ENCODE data around the gene CYBC1.
A peak's percentile ranks its signal among the peaks of the same experiment; 100 is the strongest.
"Not testable (repeated sequence)": the region's sequence is repeated elsewhere in the genome, so short reads cannot be mapped to it uniquely, and the experiment has no call there.

The CYBC1 gene

DNA sequence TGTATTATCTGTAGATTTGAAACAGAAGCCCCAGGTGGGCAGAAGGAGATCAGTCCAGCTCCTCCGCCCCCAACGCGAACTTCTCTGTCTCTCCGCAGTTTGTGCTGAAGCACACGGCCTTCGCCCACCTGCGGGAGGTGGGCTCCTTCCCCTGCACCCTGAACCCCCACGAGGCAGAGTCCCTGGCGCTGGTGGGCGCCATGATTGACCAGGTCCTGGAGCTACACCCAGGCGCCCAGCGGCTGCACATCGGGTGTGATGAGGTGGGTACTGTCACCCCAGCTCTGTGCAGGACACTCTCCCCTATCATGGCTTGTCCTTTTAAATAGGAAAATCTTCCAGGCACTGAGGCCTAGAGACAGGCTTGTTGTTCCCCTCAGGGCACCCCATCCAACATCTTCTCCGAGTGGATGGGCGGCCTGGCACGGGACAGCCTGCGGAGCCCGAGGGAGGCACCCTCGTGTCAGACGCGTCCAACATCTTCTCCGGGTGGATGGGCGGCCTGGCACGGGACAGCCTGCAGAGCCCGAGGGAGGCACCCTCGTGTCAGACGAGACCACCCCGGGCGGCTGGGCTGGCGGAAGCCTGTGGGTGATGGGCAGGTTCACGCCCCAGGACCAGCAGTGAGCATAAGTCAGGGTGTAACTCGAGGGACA lies 16.9 kb downstream of the CYBC1 start:
- no peak for DNase-seq

DNA sequence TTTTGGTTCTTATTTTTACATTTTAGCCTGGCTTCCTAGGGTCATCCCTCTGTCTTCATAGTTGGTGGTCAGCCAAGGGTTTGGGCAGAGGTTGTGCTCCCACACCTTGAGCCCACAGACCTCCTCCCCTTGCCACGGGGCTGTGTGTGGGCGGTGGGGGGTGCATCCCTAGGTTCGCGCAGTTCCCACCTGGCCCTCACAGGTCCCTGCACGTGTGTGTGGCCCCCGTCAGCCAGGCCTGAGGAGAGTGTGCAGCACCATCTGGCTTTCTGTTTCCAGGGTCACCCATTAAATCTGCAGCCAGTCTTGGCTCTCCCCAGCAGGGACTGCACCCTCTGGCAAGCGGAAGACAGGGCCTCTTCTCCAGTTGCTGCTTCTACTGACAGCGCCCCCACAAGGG lies 18.5 kb downstream of the CYBC1 start:
- no peak for DNase-seq

DNA sequence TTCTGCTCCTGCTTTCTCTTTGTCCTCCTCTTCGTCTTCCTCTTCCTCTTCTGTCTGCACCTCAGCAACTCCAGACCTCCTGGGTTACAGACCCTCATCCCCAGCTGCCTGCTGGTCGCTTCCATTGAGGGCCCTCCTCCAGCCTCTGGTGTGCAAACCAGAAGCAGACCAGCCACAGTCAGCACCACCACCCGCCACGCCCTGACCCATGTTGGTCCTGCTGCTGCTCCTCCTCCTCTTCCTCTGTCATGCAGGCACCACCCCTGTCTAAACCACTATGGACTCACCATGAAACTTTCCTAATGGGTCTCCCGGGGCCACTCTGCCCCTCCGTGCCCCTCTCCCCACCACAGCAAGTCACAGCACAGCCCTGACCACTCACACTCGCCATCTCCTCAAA lies 20.7 kb downstream of the CYBC1 start:
- DNase-seq, result no peak

DNA sequence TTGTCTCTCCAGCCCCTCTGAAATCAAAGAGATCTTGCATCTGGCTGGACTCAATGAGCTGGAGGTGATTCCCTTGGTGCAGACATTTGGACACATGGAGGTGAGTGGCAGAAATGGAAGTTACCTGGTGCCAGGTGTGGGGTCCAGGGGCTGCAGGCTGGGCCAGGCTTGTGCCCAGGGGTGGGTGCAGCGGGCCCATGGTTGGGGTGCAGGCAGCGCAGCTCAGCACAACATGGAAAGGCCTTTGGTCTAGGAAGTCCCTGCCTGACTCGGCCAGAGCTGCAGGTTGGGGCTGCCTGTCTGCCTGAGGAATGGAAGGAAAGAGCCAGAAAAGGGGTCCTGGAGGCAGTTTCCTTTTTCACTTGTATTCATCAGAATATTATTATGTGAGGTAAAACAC lies 22.0 kb downstream of the CYBC1 start:
- DNase-seq, result no peak

DNA sequence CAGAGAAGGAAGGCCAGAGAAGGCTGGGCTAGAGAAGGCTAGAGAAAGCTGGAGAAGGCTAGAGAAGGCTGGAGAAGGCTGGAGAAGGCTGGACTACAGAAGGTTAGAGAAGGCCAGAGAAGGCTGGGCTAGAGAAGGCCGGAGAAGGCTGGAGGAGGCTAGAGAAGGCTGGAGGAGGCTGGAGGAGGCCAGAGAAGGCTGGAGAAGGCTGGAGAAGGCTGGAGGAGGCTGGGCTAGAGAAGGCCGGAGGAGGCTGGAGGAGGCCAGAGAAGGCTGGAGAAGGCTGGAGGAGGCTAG lies 25.7 kb downstream of the CYBC1 start:
- DNase-seq, result no peak

DNA sequence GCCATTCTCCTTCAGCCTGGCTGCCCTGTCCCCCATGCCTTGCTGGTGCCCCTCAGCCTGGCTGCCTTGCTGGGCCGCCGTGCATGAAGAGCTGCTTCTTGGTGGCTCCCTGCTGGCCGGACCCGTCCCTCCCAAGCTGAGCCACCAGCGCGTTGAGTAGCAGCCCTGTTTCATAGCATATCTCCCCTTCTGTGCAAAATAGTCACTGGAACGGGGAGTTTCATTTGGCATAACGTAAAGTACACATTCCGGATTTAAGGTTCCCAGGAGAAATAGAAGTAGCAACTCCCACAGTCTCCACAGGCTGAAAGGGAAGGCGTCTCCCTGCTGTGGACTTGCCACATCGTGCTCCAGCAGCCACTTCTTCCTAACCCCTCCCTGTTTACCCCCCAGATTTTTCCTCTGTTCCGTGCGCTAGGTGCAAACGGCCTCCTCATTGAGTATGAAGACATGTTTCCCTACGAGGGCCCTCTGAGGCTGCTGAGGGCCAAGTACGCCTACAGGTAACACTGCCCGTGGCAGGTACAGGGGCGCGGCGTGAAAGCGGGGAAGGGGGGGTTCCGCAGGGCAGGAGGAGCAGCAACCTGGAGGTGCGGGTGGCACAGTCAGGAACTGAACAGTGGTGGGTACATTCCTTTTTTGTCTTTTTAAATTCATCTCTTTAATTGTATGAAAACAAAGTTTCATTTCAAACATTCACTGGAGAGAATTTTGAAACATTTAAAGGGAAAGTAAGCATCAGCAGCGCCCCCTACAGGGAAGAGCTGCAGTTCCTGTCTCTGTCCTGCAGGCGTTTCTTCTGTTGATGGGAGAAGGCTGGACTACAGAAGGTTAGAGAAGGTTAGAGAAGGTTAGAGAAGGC lies 26.3 kb downstream of the CYBC1 start:
- no peak for DNase-seq

DNA sequence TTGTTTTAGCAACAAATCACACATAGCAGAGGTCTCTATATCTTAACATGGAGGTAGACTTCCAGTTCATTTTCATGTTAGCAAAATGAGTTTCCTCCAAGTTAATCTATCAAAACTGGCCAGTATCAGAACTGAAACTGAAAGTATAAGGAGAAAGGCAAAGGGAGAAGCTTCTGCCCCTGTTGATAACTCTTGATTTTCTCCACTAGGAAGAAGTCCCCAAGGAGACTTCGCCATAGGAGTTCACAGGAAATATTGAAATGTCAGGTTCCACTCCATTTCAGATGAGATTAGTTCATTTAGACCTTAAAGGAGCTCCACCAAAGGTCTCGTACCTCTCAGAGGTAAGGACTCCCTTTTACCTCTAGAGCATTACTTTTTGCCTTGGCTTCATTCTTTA lies 31.0 kb downstream of the CYBC1 start:
- DNase-seq, result no peak

DNA sequence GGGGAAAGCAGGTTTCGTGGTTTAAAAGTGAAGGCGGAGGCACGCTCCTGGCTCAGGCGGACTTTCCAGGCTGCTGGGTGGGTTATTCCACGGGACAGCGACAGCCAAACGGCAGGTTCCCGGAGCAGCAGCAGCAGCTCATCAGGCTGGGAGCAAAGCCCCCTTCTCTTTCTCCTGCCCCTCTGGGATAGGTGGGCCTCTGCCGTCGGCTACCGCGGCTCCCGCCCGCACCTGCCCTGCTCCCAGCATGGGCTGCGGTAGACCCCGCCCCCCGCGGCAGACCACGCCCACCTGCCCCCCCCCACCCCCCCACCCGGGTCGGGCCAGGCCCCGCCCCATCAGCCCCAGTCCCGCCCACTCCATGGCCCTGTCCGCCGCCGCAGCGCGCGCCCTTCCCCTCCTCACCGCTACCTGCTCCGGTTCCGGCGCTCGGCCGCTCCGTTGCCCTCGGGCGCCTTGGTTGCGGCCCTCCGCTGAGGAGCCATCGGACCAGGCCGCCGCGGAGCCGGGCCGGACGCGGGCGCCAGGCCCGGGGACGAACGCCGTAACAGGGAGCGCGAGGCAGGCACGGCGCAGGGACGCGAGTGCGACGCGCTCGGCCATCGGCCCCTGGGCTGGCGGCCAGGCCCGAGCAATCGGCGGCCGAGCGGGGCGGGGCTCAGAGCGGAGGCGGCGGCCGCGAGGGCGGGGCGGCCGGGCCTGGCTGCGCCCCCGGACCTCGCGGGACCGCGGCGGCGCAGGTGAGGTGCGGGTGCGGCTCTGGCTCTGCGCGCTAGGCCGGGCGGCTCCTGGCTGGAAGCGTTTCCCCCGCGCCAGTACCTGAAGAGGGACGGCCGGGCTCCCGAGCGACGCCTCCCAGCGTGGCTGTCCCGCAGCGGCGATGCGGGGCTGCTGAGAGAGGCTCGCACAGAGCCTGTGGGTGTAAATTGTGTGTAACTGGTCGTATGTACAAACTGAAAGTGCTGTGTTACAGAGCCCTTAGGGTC lies 32.3 kb downstream of the CYBC1 start, which contains the start of the genes HEXD and OGFOD3:
Gene HEXD (plus strand): TSS at position 347 of the 986 bp plus-strand sequence. CDS start 1,453 bp downstream, outside the sequence.
Gene OGFOD3 (minus strand): TSS at position 586 of the 986 bp plus-strand sequence. CDS start 101 bp downstream, at position 485.
- DNase-seq, result peak; percentile 63

DNA sequence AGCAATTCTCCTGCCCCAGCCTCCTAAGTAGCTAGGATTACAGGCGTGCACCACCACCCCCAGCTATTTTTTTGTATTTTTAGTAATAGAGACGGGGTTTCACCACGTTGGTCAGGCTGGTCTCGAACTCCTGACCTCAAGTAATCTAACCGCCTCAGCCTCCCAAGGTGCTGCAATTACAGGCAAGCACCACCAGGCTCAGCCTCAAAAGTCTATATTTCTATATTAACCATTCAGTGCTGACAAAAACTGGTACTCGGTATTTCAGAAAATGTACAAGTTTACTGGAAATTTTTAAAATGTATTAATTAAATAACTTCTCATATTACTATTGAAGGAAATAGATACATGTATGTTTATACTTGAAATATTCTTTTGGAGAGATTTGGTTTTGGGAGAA lies 33.8 kb downstream of the CYBC1 start:
- no peak for DNase-seq

DNA sequence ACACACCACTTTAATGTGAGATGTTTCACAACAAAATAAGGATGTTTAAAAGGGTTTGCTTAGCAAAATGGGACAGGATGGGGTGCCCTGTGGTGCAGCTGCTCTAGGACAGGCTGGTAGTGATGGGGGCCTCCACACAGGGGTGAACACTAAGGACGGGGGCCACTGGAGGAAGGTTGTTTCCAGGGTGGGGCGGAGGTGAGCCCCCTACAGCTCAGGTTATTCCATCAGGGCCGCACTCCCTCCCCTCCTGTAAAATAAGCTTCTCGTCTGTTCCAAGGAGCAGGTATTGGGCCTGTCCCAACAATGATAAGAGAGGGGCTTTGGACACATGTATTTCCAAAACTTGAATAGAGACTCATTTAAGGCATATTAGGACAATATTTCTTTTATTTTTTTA lies 34.3 kb downstream of the CYBC1 start:
- no peak for DNase-seq

DNA sequence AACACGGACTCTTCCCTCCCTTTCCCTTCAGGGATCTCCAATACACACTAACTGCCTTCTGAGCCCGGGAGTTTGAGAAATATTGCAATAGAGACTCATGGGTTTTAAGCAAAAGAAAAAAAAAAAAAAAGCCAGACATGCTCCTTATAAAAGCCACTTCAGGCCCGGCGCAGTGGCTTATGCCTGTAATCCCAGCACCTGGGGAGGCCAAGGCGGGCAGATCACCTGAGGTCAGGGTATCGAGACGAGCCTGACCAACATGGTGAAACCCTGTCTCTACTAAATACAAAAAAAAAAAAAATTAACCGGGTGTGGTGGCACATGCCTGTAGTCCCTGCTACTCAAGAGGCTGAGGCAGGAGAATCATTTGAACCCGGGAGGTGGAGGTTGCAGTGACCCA lies 34.8 kb downstream of the CYBC1 start:
- DNase-seq, result no peak

DNA sequence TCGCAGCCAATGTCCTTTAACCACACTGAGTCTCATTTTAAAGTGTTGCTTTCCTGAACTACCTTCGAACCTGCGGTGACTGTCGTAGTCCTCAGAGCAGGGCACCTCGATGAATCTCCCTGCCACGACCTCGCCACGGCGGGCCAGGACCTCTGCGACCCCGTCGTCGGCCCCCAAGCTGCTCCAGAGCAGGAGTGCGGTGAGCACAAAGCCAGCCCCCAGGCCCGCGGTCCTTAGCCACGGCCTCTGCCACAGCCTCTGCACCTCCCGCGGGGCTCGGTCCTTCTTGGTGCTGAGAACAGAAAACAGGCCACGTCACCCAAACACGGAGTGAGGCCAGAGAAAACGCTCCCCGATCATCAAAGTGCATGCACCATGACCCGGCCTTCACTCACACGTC lies 35.2 kb downstream of the CYBC1 start:
- no peak for DNase-seq

DNA sequence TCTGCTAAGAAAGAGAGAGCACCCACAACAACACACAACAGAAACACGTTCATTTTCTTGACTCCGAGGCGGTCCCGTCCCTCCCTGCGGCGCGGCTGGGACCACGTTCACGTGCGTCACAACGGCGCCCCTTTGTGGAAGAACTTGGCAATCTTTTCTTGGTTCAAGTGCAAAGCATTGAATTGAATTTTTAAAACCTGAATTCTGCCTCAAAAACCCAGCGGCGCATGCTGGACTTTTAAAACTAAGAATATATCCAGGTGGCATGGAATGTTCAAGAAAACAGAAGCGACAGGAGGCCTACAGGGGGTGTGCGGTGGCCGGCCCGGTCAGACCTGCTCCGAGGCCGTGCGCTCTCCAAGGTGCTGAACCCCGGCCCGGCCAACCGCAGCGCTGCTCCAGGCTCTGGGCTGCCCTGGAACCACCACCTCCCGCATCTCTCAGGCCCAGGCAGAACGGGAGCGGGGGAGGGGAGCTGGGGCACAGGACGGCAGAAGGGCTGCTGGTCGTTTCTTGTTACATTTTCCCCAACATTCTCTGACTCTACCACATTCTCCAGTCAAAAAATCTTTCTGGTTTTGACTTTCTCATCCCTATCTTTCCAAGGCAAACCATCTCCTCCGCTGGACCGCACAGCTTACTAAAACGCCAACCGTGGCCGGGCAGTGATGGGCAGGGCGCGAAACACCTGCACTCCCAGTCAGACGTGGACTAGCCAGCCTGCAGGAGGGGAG lies 35.8 kb downstream of the CYBC1 start:
- peak; percentile 43 for DNase-seq

DNA sequence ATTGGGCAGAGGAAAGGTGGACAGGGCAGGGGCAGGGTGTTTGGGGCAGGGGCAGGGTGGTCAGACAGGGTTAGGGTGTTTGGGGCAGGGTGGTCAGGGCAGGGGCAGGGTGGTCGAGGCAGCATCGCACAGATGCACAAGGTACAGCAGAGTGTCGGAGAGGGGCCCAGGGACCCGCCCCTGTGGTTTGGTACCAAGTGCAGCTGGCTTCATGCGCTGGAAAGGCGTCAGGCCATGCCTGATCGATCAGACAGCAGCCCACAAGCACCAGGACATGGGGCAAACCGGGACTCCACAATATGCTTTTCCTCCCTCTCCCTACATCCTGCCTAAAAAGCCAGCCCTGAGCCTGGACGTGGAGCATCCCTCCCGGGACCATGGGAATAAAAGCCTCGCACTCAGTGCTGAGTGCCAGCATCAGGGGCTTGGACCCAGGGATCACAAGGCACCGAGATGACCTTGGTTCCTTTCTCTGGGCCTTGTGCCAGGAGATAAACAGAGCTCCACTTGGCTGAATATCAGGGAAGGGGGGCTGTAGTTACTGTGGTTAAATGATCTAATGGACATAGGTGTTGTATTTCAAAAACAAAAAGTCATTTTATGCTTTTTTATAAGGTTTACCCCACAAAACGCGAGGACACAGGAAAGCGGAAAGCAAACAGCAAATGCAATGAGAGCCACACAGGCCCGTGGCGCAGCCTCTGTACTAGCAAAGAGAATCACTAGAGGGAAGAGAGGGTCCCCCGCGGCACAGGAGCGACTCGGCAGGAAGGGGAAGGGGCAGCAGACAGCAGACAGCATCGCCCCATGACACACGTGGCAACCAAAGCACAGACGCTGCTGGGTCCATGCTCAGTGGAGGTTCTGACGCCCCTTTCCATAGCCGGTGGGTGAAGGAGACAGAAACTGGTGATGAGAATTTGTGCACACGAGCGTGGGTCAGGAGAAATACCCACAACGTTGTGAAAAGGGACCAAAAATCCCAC lies 37.7 kb downstream of the CYBC1 start:
- DNase-seq, result no peak

DNA sequence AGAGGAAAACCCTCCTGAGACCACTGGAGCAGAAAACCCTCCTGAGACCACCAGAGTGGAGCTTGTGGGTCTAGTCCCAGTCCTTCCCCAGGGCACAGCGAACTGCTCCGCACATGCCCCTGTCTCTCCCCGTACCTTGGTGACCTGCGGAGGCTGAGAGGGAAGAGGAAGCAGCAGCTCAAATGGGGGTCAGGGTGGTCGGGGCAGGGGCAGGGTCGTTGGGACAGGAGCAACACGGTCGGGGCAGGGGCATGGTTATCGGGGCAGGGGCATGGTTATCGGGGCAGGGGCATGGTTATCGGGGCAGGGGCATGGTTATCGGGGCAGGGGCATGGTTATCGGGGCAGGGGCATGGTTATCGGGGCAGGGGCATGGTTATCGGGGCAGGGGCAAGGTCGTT lies 38.5 kb downstream of the CYBC1 start:
- not testable (repeated sequence) for DNase-seq

DNA sequence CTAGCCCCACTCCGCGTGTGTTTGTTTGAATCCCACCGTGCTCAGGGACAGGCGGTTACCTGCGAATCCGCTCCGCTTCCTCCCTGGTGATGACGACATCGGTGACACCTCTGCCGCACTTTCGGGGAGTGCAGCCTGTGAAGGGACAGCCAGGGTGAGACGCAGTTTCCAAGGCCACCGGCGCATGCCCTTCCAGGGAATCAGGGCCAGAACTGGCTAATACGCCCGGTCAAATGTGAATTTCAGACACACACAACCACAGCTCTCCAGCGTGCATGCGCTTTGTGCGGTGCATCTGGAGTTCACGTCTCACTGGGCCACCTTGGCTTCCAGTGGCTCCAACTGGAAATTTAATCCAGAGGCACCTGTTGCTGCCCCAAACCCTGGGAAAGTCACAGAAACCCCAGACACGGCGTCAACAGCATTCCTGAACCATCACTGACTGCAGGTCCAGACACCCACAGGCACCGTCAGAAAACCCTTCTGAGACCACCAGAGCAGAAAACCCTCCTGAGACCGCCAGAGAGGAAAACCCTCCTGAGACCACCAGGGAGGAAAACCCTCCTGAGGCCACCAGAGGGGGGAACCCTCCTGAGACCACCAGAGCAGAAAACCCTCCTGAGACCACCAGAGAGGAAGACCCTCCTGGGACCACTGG lies 39.0 kb downstream of the CYBC1 start:
- no peak for DNase-seq

DNA sequence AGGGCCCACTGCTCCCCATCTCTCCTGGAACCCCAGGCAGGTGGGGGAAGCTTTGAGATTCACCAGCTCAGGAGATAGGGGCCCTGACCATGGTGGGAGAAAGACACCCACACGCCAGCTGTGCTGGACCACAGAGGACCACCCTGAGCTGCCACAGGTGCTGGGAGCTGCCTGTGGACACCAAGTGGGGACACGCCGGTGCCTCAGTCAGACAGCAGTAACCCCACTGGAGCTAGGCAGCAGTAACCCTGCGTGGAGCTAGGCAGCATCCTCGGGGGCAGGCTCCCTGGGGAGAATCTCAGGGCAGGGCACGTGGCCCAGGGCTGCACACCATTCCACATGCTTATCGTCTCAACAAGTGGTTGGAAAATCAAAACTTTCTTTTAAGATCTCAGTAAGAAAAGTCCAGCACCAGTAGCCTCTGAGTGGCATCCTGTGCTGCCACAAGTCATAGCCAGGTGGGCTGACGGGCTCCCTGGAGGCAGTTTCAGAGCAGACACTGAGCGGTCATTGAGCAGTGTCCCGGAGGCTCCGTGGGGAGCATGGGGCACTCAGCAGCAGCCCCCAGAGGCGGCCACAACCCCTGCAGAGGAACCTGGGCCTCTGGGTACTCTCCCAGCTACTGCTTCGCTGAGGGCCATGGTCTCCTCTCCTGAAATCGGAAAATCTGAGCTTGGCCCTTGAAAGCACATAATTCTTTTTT lies 40.4 kb downstream of the CYBC1 start:
- DNase-seq, result no peak

DNA sequence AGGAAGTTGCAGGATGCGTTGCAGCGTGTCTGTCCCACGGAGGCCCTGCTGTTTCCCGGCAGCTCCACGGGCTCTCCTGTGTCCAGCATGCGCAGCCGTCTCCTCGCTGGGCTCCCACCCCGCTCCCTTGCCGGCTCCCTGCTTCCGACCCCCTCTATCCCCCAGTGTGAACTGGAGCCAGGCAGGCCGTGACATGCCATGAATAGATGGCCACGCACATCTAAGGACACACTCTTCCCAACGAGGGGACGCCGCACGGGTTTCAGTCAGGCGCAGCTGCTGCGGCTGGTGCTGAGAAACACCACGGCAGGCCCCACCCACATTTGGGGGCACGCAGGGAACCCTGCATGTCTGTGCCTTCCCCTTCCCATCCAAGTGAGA lies 41.6 kb downstream of the CYBC1 start:
- no peak for DNase-seq

DNA sequence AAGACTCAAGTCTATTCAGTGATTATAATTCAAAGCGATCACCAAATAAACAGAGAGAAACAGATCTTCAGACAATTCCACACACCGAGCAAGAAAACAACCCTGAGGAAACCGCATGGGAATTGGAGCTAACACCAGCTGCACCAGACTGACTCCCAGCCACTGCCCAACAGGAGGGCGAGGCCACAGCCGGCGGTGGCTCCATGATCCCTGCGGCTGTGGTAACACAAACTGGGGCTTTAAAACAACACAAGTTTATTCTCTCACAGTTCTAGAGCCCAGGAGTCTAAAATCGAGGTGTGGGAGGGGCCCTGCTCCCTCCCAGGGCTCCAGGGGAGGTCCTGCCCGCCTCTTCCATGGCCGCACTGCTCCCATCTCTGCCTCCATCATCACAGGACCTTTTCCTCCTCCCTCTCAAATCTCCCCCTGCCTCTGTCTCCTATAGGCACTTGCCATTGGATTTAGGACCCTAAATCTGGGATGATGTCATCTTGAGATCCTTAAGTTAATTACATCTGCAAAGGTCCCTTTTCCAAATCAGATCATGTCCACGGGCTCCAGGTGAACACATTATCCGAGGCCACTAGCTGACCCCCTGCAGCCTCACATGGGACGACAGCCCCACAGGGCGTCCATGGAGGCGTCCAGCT lies 42.1 kb downstream of the CYBC1 start:
- no peak for DNase-seq

DNA sequence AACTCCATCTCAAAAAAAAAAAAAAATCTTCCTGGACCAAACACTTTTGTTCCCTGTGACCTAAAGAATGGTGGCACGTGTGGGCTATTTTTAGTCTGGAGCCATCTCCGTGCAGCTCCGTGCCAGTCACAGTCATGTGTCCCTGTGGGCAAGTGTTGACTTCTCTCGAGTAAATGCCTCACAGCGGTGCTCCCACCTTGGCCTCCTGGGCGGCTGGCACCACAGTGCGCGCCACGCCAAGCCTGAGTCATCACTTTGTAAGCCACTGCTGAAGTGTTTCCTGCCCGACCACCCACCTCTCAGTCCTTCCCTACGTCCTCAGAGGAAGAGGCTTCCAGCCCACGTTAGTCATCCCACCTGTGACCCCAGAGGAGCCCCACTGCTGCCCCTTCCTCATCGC lies 43.3 kb downstream of the CYBC1 start:
- DNase-seq, result no peak
